ENCODE measurements around the gene GSK3A. TPM values are rescaled to one million over a fixed set of nuclear protein-coding genes. Genes with fewer than 3 reads are reported as not detected.
"Not testable (repeated sequence)": the region's sequence is repeated elsewhere in the genome, so short reads cannot be mapped to it uniquely, and the experiment has no call there.

The GSK3A gene
- total and polyA plus RNA-seq, 2 experiments from 2014 or later: 32.2 to 36.6 TPM

GRCh38 chr19:42268704-42269477 lies 26.5 kb upstream of the GSK3A start, which contains the start of gene CIC:
Gene CIC, plus strand, starts transcription at chr19:42269252. Its CDS starts 2,532 bp downstream, at chr19:42271784.
- DNase-seq (ENCODE audit: low spot score): peak; percentile 100
- peak within 1 kb of the TSS; percentile 89 for H3K27ac ChIP-seq
- H3K4me2 ChIP-seq: peak within 1 kb of the TSS; percentile 88
- H3K27me3 ChIP-seq: no peaks in the 10 kb centered on the region
- H3K9me2 ChIP-seq (replicated peaks; ENCODE audit: insufficient read depth): no peaks in the 10 kb centered on the region
- WGBS (ENCODE audit: low lambda C conversion rate, missing lambda C conversion rate): under 1% methylated on average over 36 of the region's 52 CpGs
- H4K20me1 ChIP-seq (ENCODE audit: insufficient read depth, poor library complexity, severe bottlenecking): no peaks in the 10 kb centered on the region
- peaks cover 17% of the 10 kb centered on the region for H3K4me1 ChIP-seq (ENCODE audit: insufficient read depth)
- peaks cover 30% of the 10 kb centered on the region for H3K79me2 ChIP-seq
- H2AFZ ChIP-seq: no peak within 1 kb of the TSS
- H3K36me3 ChIP-seq (replicated peaks; ENCODE audit: insufficient read depth, low read depth): no peaks in the 10 kb centered on the region
- TF ChIP-seq EZH2phosphoT487 (IDR thresholded peaks at IDR 0.05; ENCODE audit: low read depth, severe bottlenecking, unreplicated experiment) (no peak), EZH2 (IDR thresholded peaks at IDR 0.05; ENCODE audit: borderline replicate concordance) (no peak), CTCF (IDR thresholded peaks at IDR 0.05; ENCODE audit: poor library complexity) (no peak)
- peak within 1 kb of the TSS; percentile 9 for H3K4me3 ChIP-seq
- no peaks in the 10 kb centered on the region for H3K9me3 ChIP-seq (ENCODE audit: low read depth)

DNA sequence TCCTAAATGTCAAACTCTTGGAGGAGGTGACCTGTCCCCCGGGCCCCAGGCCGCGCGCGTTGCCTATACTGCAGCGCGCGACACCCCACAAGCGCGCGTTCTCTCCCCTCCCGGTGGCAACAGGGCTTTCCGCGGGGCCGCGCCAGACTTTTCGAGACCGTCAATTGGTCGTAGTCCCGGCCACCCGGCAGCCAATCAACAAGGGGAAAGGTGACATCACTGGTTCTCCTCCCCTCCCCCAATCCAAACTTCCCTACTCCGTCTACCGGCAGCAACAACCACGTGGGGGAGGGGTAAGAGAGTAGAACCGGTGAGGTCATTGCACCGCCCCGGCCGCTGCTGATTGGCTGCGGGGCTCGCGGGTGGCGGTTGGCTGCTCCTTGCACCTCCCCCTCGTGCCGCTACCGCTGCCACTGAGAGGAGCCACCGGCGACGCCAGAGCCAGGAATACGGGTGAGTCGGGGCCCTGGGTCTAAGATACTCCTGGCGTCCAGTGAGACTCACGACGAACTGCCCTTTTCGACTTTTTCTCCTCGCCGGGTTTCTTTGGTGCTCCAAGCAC lies 25.8 kb upstream of the GSK3A start:
- Histone ChIP-seq H3K9me2 (replicated peaks; ENCODE audit: insufficient read depth) (no peaks in the 10 kb centered on the region), H3K4me1 (ENCODE audit: insufficient read depth) (peaks cover 17% of the 10 kb centered on the region), H3K79me2 (peaks cover 26% of the 10 kb centered on the region), H3K27me3 (no peaks in the 10 kb centered on the region), H3K4me2 (peak overlapping the region; percentile 76), H4K20me1 (ENCODE audit: insufficient read depth, poor library complexity, severe bottlenecking) (no peaks in the 10 kb centered on the region), H2AFZ (no peak overlapping the region), H3K27ac (peak overlapping the region; percentile 89), H3K36me3 (replicated peaks; ENCODE audit: insufficient read depth, low read depth) (no peaks in the 10 kb centered on the region), H3K9me3 (ENCODE audit: low read depth) (no peaks in the 10 kb centered on the region), H3K4me3 (peak overlapping the region; percentile 9)
- peak; percentile 100 for DNase-seq (ENCODE audit: low spot score)
- no peak for TF ChIP-seq EZH2 (IDR thresholded peaks at IDR 0.05; ENCODE audit: borderline replicate concordance)
- TF ChIP-seq EZH2phosphoT487 (IDR thresholded peaks at IDR 0.05; ENCODE audit: low read depth, severe bottlenecking, unreplicated experiment): no peak
- no peak for TF ChIP-seq CTCF (IDR thresholded peaks at IDR 0.05; ENCODE audit: poor library complexity)
- under 1% methylated on average over 45 of the region's 46 CpGs for WGBS (ENCODE audit: low lambda C conversion rate, missing lambda C conversion rate)

GRCh38 chr19:42267644-42268141 lies 25.3 kb upstream of the GSK3A start:
- 14% methylated on average over 13 of the region's 13 CpGs for WGBS (ENCODE audit: low lambda C conversion rate, missing lambda C conversion rate)
- peak; percentile 14 for DNase-seq (ENCODE audit: low spot score)
- Histone ChIP-seq H3K4me1 (ENCODE audit: insufficient read depth) (peaks cover 17% of the 10 kb centered on the region), H3K27me3 (no peaks in the 10 kb centered on the region), H3K4me2 (peak overlapping the region; percentile 76), H2AFZ (no peak overlapping the region), H3K9me2 (replicated peaks; ENCODE audit: insufficient read depth) (no peaks in the 10 kb centered on the region), H3K4me3 (no peak overlapping the region), H4K20me1 (ENCODE audit: insufficient read depth, poor library complexity, severe bottlenecking) (no peaks in the 10 kb centered on the region), H3K27ac (peak overlapping the region; percentile 48), H3K79me2 (peaks cover 26% of the 10 kb centered on the region), H3K9me3 (ENCODE audit: low read depth) (no peaks in the 10 kb centered on the region), H3K36me3 (replicated peaks; ENCODE audit: insufficient read depth, low read depth) (no peaks in the 10 kb centered on the region)
- TF ChIP-seq CTCF (IDR thresholded peaks at IDR 0.05; ENCODE audit: poor library complexity) (no peak), EZH2phosphoT487 (IDR thresholded peaks at IDR 0.05; ENCODE audit: low read depth, severe bottlenecking, unreplicated experiment) (no peak), EZH2 (IDR thresholded peaks at IDR 0.05; ENCODE audit: borderline replicate concordance) (no peak)

- H3K4me3 ChIP-seq; H3K36me3 ChIP-seq (replicated peaks; ENCODE audit: insufficient read depth, low read depth); H3K27me3 ChIP-seq; H3K9me2 ChIP-seq (replicated peaks; ENCODE audit: insufficient read depth); H3K9me3 ChIP-seq (ENCODE audit: low read depth); DNase-seq (ENCODE audit: low spot score); H2AFZ ChIP-seq; H4K20me1 ChIP-seq (ENCODE audit: insufficient read depth, poor library complexity, severe bottlenecking): not testable (repeated sequence)
- H3K4me2 ChIP-seq: peak overlapping the region; percentile 76
- H3K4me1 ChIP-seq (ENCODE audit: insufficient read depth): peaks cover 17% of the 10 kb centered on the region
- 94% methylated on average over 25 of the region's 25 CpGs for WGBS (ENCODE audit: low lambda C conversion rate, missing lambda C conversion rate)
- peaks cover 26% of the 10 kb centered on the region for H3K79me2 ChIP-seq
- peak overlapping the region; percentile 48 for H3K27ac ChIP-seq
These were observed 24.7 kb upstream of the GSK3A start for GRCh38 chr19:42266928-42267603.

GRCh38 chr19:42266105-42266504 lies 23.7 kb upstream of the GSK3A start:
- Histone ChIP-seq H3K4me1 (ENCODE audit: insufficient read depth) (peaks cover 15% of the 10 kb centered on the region), H3K79me2 (peaks cover 18% of the 10 kb centered on the region)
- H3K9me3 ChIP-seq (ENCODE audit: low read depth); H4K20me1 ChIP-seq (ENCODE audit: insufficient read depth, poor library complexity, severe bottlenecking); H3K9me2 ChIP-seq (replicated peaks; ENCODE audit: insufficient read depth); H3K27me3 ChIP-seq; H3K27ac ChIP-seq; H3K4me2 ChIP-seq; DNase-seq (ENCODE audit: low spot score); H2AFZ ChIP-seq; H3K4me3 ChIP-seq; H3K36me3 ChIP-seq (replicated peaks; ENCODE audit: insufficient read depth, low read depth): not testable (repeated sequence)
- WGBS (ENCODE audit: low lambda C conversion rate, missing lambda C conversion rate): 91% methylated on average over 4 of the region's 4 CpGs
